ENCODE measurements around the gene DEPDC5.

Gene DEPDC5

DNA sequence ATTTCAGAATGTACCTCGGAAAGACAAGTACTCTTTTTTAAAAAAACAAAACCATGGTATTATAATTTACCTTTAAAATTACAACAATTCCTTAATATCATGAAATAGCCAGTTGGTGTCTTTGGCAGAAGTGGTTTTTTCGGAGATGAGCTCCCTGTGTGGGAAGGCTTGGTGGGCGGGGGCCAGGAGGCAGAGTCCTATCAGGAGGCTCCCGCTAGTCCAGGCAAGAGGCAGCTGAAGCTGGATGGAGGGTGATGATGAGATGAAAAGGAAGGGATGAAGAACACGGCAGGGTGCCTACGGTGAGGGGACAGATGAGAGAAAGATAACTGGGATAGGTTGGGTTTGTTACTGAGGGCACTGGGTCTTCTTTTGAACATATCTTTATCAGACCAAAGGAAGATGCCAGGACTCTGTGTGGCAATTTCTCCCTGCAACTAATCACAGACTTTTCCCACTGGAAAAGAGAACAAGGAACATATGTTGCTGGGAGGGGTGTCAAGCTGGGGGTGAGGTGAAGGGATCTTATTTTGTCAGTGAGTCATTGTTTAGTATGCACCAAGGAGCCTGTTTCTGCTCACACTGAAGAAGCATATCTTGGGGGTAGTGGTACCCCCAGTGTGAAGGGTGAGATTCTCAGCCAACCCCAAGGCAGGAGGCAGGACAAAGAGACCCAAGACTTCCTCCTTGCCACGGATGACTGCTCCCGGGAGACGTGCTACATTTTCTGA, 99.0 kb downstream of the DEPDC5 start:
- H3K4me1 ChIP-seq (ENCODE audit: control insufficient read depth, insufficient read depth, low read length): peaks cover 3% of the 10 kb centered on the region
- no peaks in the 10 kb centered on the region for H3K27me3 ChIP-seq (ENCODE audit: control insufficient read depth, insufficient read depth, low read length)
- H3K36me3 ChIP-seq (ENCODE audit: control insufficient read depth, insufficient read depth, low read length): peaks cover 27% of the 10 kb centered on the region
- no peak overlapping the region for H3K9ac ChIP-seq (ENCODE audit: low read depth, low read length)
- H3K9me3 ChIP-seq (ENCODE audit: control insufficient read depth, insufficient read depth, low read length): peaks cover 6% of the 10 kb centered on the region
- H3K27ac ChIP-seq (ENCODE audit: low read depth, low read length): no peak overlapping the region
- H3K4me3 ChIP-seq (ENCODE audit: low read depth, low read length): no peak overlapping the region

DNA sequence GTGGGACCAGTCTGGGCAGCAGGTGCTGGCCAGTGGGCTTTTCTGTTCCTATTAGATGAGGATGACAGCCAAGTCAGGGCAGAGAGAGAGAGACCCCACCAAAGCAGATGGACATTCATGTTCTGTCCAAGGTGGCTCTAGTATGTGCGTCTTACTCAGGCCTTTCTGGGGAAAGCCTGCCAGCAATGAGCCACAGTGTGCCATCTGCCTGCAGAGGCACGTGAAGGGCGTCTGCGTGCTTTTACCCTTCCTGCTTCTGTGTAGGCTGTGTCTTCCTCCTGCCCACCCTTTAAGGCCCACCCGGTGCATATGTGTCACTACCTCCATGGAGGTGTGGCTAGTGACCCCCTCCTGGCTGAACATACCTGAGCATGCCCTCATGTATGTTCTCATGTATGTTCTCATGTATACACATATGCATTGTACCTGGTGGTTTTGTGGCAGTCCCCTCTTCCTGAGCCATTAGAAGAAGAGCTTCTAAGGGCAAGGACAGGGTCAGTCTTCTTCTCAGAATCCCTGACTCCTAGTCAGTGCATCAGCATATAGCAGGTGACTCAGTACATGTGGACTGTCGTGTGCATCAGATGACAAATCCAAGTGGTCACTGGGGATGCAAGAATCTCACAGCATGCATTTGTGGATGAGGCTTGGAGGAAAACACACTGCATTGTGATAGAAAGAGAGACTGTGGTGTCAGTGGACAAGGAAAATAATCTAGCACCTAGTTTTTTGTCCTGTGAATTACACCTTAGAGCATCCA, 100.1 kb downstream of the DEPDC5 start:
- Histone ChIP-seq H3K27me3 (ENCODE audit: control insufficient read depth, insufficient read depth, low read length) (no peaks in the 10 kb centered on the region), H3K4me3 (ENCODE audit: low read depth, low read length) (no peak overlapping the region), H3K36me3 (ENCODE audit: control insufficient read depth, insufficient read depth, low read length) (peaks cover 18% of the 10 kb centered on the region), H3K9me3 (ENCODE audit: control insufficient read depth, insufficient read depth, low read length) (no peaks in the 10 kb centered on the region), H3K4me1 (ENCODE audit: control insufficient read depth, insufficient read depth, low read length) (peaks cover 3% of the 10 kb centered on the region), H3K27ac (ENCODE audit: low read depth, low read length) (no peak overlapping the region), H3K9ac (ENCODE audit: low read depth, low read length) (no peak overlapping the region)

DNA sequence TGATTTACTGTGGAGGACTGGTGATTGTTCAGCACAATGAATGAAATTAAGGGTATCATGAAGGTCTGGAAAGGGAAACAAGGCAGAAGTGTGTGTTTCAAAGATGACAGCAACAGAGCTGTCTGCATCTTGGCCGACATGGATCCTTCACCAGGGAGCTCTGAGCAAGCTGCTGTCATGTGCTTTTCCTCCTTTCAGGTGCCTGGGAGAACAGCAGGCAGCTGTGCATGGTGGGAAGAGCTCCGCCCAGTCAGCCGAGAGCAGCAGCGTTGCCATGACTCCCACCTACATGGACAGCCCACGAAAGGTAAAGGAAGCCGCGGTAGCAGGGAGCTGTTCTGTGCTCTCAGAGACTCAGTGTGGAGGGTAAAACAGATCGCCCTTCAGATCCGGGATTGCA, 103.4 kb downstream of the DEPDC5 start:
- Histone ChIP-seq H3K27ac (ENCODE audit: low read depth, low read length) (peak overlapping the region; percentile 42), H3K9me3 (ENCODE audit: control insufficient read depth, insufficient read depth, low read length) (no peaks in the 10 kb centered on the region), H3K4me1 (ENCODE audit: control insufficient read depth, insufficient read depth, low read length) (peaks cover 3% of the 10 kb centered on the region), H3K27me3 (ENCODE audit: control insufficient read depth, insufficient read depth, low read length) (no peaks in the 10 kb centered on the region), H3K4me3 (ENCODE audit: low read depth, low read length) (no peak overlapping the region), H3K9ac (ENCODE audit: low read depth, low read length) (no peak overlapping the region), H3K36me3 (ENCODE audit: control insufficient read depth, insufficient read depth, low read length) (peaks cover 12% of the 10 kb centered on the region)

DNA sequence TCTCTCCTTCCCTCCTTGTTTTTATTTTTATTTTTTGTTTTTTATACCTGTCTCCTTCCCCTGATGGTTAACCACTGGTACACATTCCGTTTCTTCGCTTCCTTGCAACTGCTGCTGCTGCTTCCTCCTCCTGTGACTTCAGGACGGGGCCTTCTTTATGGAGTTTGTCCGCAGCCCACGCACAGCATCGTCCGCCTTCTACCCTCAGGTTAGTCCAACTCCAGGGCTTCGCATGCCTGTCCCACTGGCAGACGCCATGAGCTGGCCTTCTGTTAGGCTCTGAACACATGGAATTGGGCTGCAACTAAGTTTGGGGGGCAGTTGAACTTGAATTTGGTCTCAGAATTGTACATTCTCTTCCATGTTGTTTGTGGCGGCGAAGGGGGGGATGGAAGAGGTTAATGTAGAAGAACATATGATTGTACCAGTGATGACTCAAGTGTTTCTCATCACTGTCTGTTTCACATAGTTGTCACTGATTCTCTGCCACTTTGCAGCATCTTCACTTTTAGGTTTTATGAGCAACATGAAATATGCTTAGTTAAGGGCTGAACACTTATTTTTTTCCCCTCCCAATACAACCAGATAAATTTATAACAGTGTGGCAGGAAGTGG, 107.5 kb downstream of the DEPDC5 start:
- Histone ChIP-seq H3K9me3 (ENCODE audit: control insufficient read depth, insufficient read depth, low read length) (no peaks in the 10 kb centered on the region), H3K4me1 (ENCODE audit: control insufficient read depth, insufficient read depth, low read length) (peaks cover 6% of the 10 kb centered on the region), H3K27ac (ENCODE audit: low read depth, low read length) (no peak overlapping the region), H3K4me3 (ENCODE audit: low read depth, low read length) (no peak overlapping the region), H3K9ac (ENCODE audit: low read depth, low read length) (no peak overlapping the region), H3K27me3 (ENCODE audit: control insufficient read depth, insufficient read depth, low read length) (no peaks in the 10 kb centered on the region), H3K36me3 (ENCODE audit: control insufficient read depth, insufficient read depth, low read length) (peaks cover 5% of the 10 kb centered on the region)

DNA sequence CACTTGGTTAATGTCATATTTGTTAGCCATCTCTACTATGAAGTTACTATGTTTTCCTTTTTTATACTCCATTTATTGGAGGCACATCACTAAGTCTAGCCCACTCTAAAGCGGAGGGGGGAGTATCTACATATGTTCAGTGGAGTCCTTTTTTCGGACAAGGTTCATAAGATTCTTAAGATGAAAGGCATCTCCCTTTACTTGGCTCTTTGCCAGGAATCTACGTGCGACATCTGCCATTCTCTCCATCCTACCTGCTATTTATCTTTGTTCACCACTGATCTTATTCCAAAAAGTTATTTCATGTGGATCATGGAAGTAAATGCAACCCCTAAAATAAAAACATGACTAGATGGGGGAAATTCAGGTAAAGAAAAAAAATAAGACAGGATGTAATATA, 113.1 kb downstream of the DEPDC5 start:
- Histone ChIP-seq H3K4me1 (ENCODE audit: control insufficient read depth, insufficient read depth, low read length) (peaks cover 26% of the 10 kb centered on the region), H3K36me3 (ENCODE audit: control insufficient read depth, insufficient read depth, low read length) (peaks cover 13% of the 10 kb centered on the region), H3K4me3 (ENCODE audit: low read depth, low read length) (no peak overlapping the region), H3K27me3 (ENCODE audit: control insufficient read depth, insufficient read depth, low read length) (no peaks in the 10 kb centered on the region), H3K9me3 (ENCODE audit: control insufficient read depth, insufficient read depth, low read length) (no peaks in the 10 kb centered on the region), H3K27ac (ENCODE audit: low read depth, low read length) (no peak overlapping the region), H3K9ac (ENCODE audit: low read depth, low read length) (no peak overlapping the region)

DNA sequence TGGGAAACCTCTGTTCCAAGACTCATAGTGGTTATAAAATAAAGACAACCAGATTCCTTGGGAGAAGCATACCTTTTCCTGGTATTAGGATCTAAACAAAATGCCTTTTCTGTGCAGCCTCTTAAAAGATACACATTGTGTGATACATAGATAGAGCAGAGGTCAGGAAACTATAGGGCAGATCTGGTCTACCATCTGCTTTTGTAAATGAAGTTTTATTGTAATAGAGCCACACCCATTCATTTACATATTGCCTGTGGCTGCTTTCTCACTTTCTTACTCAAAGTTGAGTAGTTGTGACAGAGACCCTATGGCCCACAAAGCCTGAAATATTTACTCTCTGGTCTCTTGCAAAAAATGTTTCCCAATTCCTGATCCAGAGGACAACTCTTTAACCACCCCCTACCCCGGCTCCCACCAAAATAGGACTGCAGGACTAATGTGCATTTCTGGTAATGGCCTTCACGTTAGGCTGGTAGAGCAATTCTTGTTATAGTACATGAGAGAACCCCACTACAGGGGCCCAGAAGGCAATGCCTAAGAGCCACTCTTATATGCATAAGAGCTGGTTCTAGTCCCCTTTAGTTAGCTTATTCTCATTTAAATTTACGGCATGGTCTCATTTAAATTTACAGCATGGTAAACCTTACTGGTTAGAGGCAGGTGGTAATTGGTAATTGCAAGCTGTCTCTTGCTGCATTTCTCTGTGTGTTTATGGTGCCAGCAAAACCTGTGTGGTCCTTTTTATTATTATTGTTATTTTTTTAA, 113.8 kb downstream of the DEPDC5 start:
- H3K4me3 ChIP-seq (ENCODE audit: low read depth, low read length): peak overlapping the region; percentile 2; the same call in 1 of the 2 replicates
- peaks cover 13% of the 10 kb centered on the region for H3K36me3 ChIP-seq (ENCODE audit: control insufficient read depth, insufficient read depth, low read length)
- H3K27me3 ChIP-seq (ENCODE audit: control insufficient read depth, insufficient read depth, low read length): no peaks in the 10 kb centered on the region
- peaks cover 26% of the 10 kb centered on the region for H3K4me1 ChIP-seq (ENCODE audit: control insufficient read depth, insufficient read depth, low read length)
- H3K27ac ChIP-seq (ENCODE audit: low read depth, low read length): peak overlapping the region; percentile 44
- no peak overlapping the region for H3K9ac ChIP-seq (ENCODE audit: low read depth, low read length)
- no peaks in the 10 kb centered on the region for H3K9me3 ChIP-seq (ENCODE audit: control insufficient read depth, insufficient read depth, low read length)

DNA sequence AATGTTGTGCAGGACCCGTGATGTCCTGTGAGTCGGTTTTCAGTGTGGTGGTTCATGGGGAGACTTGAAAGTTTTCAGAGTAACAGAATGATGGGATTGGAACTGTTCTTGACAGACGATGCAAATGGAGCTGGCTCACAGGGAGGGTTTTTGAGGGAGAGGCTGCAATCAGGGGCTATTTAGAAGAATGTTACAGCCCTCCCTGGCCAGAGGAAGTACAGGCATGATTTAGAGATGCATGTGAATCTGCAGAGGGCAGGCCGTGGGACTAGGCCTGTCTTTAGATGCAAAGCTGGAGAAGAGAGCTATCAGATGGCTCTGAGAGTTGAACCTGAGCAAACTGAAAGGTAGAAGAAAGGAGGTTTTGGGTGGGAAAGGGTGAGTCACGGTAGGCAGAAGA, 115.9 kb downstream of the DEPDC5 start:
- peaks cover 21% of the 10 kb centered on the region for H3K36me3 ChIP-seq (ENCODE audit: control insufficient read depth, insufficient read depth, low read length)
- no peaks in the 10 kb centered on the region for H3K9me3 ChIP-seq (ENCODE audit: control insufficient read depth, insufficient read depth, low read length)
- H3K9ac ChIP-seq (ENCODE audit: low read depth, low read length): no peak overlapping the region
- no peak overlapping the region for H3K27ac ChIP-seq (ENCODE audit: low read depth, low read length)
- H3K27me3 ChIP-seq (ENCODE audit: control insufficient read depth, insufficient read depth, low read length): no peaks in the 10 kb centered on the region
- H3K4me1 ChIP-seq (ENCODE audit: control insufficient read depth, insufficient read depth, low read length): peaks cover 26% of the 10 kb centered on the region
- H3K4me3 ChIP-seq (ENCODE audit: low read depth, low read length): no peak overlapping the region

DNA sequence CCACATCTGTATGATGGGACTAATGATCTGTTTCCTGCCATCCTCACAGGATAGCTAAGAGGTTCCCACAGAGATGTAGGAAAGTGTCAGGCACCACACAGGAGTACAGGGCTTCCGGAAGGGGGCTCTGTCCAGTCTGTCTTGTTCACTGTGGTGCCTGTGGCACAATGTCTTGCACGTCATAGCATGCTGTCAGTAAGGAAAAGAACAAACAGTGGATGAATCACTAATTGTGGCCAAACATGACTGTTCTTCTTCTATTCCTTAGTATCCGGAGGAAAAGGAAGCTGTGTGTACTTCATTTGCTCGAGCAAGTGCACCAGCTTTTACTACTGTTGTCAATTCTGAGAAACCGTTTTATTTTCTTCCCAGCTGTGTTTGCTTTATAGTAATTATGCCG, 117.1 kb downstream of the DEPDC5 start:
- Histone ChIP-seq H3K27ac (ENCODE audit: low read depth, low read length) (no peak overlapping the region), H3K9me3 (ENCODE audit: control insufficient read depth, insufficient read depth, low read length) (no peaks in the 10 kb centered on the region), H3K36me3 (ENCODE audit: control insufficient read depth, insufficient read depth, low read length) (peaks cover 26% of the 10 kb centered on the region)

DNA sequence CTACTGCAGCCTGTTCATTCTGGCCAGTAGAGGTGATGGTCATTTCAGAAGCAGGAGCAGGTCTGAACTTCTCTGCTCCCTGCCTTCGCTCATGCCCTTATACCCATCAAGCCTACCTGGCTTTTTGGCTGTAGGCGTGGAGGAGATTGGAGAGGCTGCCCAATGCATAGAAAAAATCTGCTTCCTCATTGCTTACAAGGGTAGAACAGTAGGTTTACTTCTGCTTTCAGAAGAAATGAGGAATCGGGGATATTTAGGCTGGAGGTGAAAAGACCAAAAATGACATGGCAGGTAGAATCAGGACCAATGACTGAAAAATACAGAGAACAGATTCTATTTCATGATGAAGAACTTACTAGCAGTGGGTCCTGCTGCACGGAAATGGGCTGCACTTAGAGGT, 117.7 kb downstream of the DEPDC5 start:
- peaks cover 22% of the 10 kb centered on the region for H3K4me1 ChIP-seq (ENCODE audit: control insufficient read depth, insufficient read depth, low read length)
- H3K27me3 ChIP-seq (ENCODE audit: control insufficient read depth, insufficient read depth, low read length): no peaks in the 10 kb centered on the region
- peaks cover 30% of the 10 kb centered on the region for H3K36me3 ChIP-seq (ENCODE audit: control insufficient read depth, insufficient read depth, low read length)
- H3K27ac ChIP-seq (ENCODE audit: low read depth, low read length): no peak overlapping the region
- H3K9me3 ChIP-seq (ENCODE audit: control insufficient read depth, insufficient read depth, low read length): no peaks in the 10 kb centered on the region
- H3K4me3 ChIP-seq (ENCODE audit: low read depth, low read length): no peak overlapping the region
- H3K9ac ChIP-seq (ENCODE audit: low read depth, low read length): no peak overlapping the region

More for the DNA sequence above, 117.1 kb downstream of the DEPDC5 start:
- Histone ChIP-seq H3K9ac (ENCODE audit: low read depth, low read length) (no peak overlapping the region), H3K4me3 (ENCODE audit: low read depth, low read length) (no peak overlapping the region), H3K4me1 (ENCODE audit: control insufficient read depth, insufficient read depth, low read length) (peaks cover 22% of the 10 kb centered on the region), H3K27me3 (ENCODE audit: control insufficient read depth, insufficient read depth, low read length) (no peaks in the 10 kb centered on the region)

DNA sequence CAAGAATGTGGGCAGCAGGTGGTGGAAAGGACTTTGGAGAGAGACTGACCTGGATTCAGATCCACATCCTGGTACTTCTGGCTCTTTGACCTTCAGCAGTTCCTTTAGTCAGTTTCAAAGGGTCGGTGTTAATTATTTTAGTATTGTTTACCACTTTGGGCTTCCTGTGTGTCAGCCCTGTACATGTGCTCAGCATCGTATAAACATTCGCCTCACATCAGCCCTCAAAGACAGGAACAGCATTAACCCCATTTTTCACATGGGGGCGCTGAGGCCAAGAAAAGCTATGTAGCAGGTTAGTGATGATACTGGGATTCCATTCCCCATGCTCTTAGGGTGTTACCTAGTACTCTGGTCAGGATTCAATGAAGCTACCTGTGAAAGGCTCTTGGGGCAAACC, 118.4 kb downstream of the DEPDC5 start:
- Histone ChIP-seq H3K27ac (ENCODE audit: low read depth, low read length) (no peak overlapping the region), H3K9ac (ENCODE audit: low read depth, low read length) (no peak overlapping the region), H3K9me3 (ENCODE audit: control insufficient read depth, insufficient read depth, low read length) (no peaks in the 10 kb centered on the region), H3K4me3 (ENCODE audit: low read depth, low read length) (no peak overlapping the region), H3K36me3 (ENCODE audit: control insufficient read depth, insufficient read depth, low read length) (peaks cover 30% of the 10 kb centered on the region), H3K27me3 (ENCODE audit: control insufficient read depth, insufficient read depth, low read length) (no peaks in the 10 kb centered on the region), H3K4me1 (ENCODE audit: control insufficient read depth, insufficient read depth, low read length) (peaks cover 16% of the 10 kb centered on the region)

Data from HUES48 (cell line).